ENCODE data around the gene NECTIN2. TPM values are rescaled to one million over a fixed set of nuclear protein-coding genes. Genes with fewer than 3 reads are reported as not detected.

The NECTIN2 gene
- total RNA-seq, 1 donor from 2014 or later: 240 TPM

DNA sequence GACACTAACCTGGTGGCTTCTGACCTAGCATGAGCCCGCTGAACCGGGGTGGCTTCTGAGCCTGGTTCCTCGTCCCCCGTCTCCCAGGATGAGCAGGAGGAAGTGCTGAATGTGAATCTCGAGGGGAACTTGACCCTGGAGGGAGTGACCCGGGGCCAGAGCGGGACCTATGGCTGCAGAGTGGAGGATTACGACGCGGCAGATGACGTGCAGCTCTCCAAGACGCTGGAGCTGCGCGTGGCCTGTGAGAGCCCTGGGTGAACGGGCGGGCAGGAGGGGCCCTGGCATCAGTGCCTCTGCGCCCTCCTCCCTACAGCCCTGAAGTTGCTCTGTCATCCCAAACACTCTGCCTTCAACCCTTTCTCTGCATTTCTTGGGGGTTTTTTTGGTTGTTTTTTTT is 31.6 kb upstream of the NECTIN2 start:
- H3K27me3 ChIP-seq (ENCODE audit: control insufficient read depth, insufficient read depth, low read length): no peaks in the 10 kb centered on the region
- H3K4me3 ChIP-seq (ENCODE audit: low read depth, low read length): no peak overlapping the region
- TF ChIP-seq, protein P1, sequence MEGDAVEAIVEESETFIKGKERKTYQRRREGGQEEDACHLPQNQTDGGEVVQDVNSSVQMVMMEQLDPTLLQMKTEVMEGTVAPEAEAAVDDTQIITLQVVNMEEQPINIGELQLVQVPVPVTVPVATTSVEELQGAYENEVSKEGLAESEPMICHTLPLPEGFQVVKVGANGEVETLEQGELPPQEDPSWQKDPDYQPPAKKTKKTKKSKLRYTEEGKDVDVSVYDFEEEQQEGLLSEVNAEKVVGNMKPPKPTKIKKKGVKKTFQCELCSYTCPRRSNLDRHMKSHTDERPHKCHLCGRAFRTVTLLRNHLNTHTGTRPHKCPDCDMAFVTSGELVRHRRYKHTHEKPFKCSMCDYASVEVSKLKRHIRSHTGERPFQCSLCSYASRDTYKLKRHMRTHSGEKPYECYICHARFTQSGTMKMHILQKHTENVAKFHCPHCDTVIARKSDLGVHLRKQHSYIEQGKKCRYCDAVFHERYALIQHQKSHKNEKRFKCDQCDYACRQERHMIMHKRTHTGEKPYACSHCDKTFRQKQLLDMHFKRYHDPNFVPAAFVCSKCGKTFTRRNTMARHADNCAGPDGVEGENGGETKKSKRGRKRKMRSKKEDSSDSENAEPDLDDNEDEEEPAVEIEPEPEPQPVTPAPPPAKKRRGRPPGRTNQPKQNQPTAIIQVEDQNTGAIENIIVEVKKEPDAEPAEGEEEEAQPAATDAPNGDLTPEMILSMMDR (IDR thresholded peaks at IDR 0.05; ENCODE audit: insufficient read depth, low read length, poor library complexity, severe bottlenecking): no peak
- no peak for DNase-seq (ENCODE audit: low read depth)
- no peaks in the 10 kb centered on the region for H3K36me3 ChIP-seq (ENCODE audit: control insufficient read depth, insufficient read depth, low read length)

DNA sequence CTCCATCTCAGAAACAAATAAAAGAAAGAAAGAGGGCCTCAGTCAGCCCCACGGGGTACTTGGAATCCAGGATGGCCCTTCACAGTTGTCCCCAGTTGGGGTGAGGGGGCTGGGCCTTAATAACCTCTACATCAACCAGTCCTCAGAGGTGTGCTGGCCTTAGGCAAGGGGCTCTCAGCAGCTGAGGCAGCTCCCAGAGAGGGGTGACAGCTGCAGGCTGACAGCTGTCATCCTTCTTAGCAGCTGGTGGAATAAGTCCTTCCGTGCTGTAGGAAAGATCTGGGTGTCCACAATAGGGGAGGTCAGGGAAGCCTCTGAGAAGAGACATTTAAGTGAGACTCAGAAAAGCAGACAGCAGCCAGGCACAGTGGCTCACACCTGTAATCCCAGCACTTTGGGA is 29.8 kb upstream of the NECTIN2 start:
- H3K36me3 ChIP-seq (ENCODE audit: control insufficient read depth, insufficient read depth, low read length): no peaks in the 10 kb centered on the region
- no peak overlapping the region for H3K4me3 ChIP-seq (ENCODE audit: low read depth, low read length)

DNA sequence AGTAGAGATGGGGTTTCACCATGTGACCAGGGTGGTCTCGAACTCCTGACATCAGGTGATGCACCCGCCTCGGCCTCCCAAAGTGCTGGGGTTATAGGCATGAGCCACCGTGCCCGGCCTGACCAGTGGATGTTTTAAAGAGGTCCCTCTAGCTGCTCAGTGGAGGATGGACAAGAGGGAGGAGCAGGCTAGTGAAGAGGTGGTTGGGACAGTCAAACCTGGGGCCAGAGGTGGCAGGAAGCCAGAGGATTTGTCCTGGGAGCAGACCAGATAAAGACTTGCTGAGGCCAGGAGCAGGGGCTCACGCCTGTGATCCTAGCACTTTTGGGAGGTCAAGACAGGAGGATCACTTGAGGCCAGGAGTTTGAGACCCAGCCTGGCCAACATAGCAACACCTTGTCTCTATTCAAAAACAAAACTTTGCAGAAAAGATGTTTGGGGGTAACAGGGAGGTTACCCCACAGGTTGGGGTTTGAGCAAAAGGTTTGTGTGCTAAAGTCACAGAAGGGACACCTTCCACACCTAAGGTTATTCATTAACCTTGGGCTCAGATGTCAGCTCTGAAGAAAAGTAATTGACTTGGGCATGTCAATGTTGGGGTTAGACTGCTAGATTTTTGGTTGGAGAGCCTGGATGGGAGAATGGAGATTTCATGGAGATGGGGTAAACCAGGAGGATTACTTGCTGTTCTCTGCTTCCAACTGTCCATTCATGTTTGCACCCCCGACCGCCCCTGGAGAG is 28.2 kb upstream of the NECTIN2 start:
- Histone ChIP-seq H3K36me3 (ENCODE audit: control insufficient read depth, insufficient read depth, low read length) (no peaks in the 10 kb centered on the region), H3K27me3 (ENCODE audit: control insufficient read depth, insufficient read depth, low read length) (no peaks in the 10 kb centered on the region), H3K4me3 (ENCODE audit: low read depth, low read length) (no peak overlapping the region)
- DNase-seq (ENCODE audit: low read depth): no peak
- TF ChIP-seq, protein P1 (IDR thresholded peaks at IDR 0.05; ENCODE audit: insufficient read depth, low read length, poor library complexity, severe bottlenecking): no peak

More for the DNA sequence above, 29.8 kb upstream of the NECTIN2 start:
- DNase-seq (ENCODE audit: low read depth): no peak
- no peaks in the 10 kb centered on the region for H3K27me3 ChIP-seq (ENCODE audit: control insufficient read depth, insufficient read depth, low read length)
- TF ChIP-seq, protein P1 (IDR thresholded peaks at IDR 0.05; ENCODE audit: insufficient read depth, low read length, poor library complexity, severe bottlenecking): no peak

DNA sequence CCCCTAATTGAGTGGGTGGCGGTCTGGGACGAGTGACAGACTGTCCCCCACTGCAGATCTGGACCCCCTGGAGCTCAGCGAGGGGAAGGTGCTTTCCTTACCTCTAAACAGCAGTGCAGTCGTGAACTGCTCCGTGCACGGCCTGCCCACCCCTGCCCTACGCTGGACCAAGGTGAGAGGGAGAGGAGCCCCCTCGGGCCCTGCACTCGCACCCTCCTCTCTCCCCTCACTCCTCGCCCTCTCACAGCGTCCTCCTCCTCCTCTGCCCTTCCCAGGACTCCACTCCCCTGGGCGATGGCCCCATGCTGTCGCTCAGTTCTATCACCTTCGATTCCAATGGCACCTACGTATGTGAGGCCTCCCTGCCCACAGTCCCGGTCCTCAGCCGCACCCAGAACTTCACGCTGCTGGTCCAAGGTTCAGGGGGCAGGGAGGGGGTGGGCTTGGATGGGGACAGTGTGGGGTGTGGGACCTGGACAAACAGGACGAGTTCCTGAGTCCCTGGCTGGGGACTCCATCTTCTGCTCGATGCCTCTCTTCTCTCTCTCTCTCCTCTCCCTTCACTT is 27.5 kb upstream of the NECTIN2 start:
- TF ChIP-seq, protein P1 (IDR thresholded peaks at IDR 0.05; ENCODE audit: insufficient read depth, low read length, poor library complexity, severe bottlenecking): no peak
- Histone ChIP-seq H3K4me3 (ENCODE audit: low read depth, low read length) (no peak overlapping the region), H3K36me3 (ENCODE audit: control insufficient read depth, insufficient read depth, low read length) (no peaks in the 10 kb centered on the region), H3K27me3 (ENCODE audit: control insufficient read depth, insufficient read depth, low read length) (no peaks in the 10 kb centered on the region)
- no peak for DNase-seq (ENCODE audit: low read depth)

DNA sequence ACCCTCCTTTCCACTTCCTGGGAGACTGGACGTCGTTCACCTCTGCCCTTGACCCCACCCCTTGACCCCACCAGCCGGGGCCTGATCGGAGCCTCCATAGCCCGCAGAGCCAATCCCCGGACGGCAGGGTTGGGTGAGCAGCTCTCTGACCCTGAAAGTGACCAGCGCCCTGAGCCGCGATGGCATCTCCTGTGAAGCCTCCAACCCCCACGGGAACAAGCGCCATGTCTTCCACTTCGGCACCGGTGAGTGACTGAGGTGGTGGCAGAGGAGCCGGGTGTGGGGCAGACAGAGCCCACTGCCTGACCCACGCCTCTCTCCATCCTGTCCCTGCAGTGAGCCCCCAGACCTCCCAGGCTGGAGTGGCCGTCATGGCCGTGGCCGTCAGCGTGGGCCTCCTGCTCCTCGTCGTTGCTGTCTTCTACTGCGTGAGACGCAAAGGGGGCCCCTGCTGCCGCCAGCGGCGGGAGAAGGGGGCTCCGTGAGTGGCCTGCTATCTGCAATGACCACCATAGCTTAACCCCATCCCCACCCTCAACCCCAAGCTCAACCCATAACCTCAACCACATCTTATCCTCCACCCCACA is 26.8 kb upstream of the NECTIN2 start:
- H3K27me3 ChIP-seq (ENCODE audit: control insufficient read depth, insufficient read depth, low read length): no peaks in the 10 kb centered on the region
- TF ChIP-seq, protein P1 (IDR thresholded peaks at IDR 0.05; ENCODE audit: insufficient read depth, low read length, poor library complexity, severe bottlenecking): no peak
- no peak for DNase-seq (ENCODE audit: low read depth)
- no peaks in the 10 kb centered on the region for H3K36me3 ChIP-seq (ENCODE audit: control insufficient read depth, insufficient read depth, low read length)
- H3K4me3 ChIP-seq (ENCODE audit: low read depth, low read length): no peak overlapping the region

Measured in kidney epithelial cell (primary cell).